ENCODE measurements around the gene NR2C2. TPM values are rescaled to one million over a fixed set of nuclear protein-coding genes. Genes with fewer than 3 reads are reported as not detected.

The NR2C2 gene
- total and polyA plus RNA-seq, 9 of the 15 experiments (the other 6 are each of a cell fraction or from before 2014, with no cell fraction given) = 6.1 to 33.0 (median 14.6) TPM

- no peak for TF ChIP-seq ZBTB12 (CRISPR knock-in tag; IDR thresholded peaks at IDR 0.05)
- no peak for TF ChIP-seq CHD1 (IDR thresholded peaks at IDR 0.05; ENCODE audit: low read length)
- TF ChIP-seq GATAD2A (IDR thresholded peaks at IDR 0.05) = peak; percentile 48; the same call in 1 of the 2 replicates
- peak in 1 of 2 experiments; percentile 80; a peak in 2 of 4 replicates for TF ChIP-seq MNT (conservative IDR thresholded peaks at IDR 0.05)
- TF ChIP-seq IFI16 (CRISPR knock-in tag; IDR thresholded peaks at IDR 0.05) = no peak
- TF ChIP-seq FOS (IDR thresholded peaks at IDR 0.05; ENCODE audit: extremely low read depth, insufficient read length) = no peak
- peak; percentile 4; the same call in 1 of the 2 replicates for TF ChIP-seq ZNF324 (CRISPR knock-in tag; IDR thresholded peaks at IDR 0.05)
- no peak for TF ChIP-seq SRSF1 (IDR thresholded peaks at IDR 0.05; ENCODE audit: low read depth, low read length)
- peak; percentile 96 for TF ChIP-seq ZBED1 (IDR thresholded peaks at IDR 0.05)
- TF ChIP-seq BHLHE40 (IDR thresholded peaks at IDR 0.05; ENCODE audit: low read length) = peak; percentile 95
- no peak for TF ChIP-seq TSC22D4 (tag; IDR thresholded peaks at IDR 0.05)
- 0 out of 2 replicates have a peak, but pooled peaks have one; percentile 52 for TF ChIP-seq KHSRP (IDR thresholded peaks at IDR 0.05)
- no peak for TF ChIP-seq FOXO4 (CRISPR knock-in tag; IDR thresholded peaks at IDR 0.05)
- peak; percentile 92 for TF ChIP-seq CCNT2 (IDR thresholded peaks at IDR 0.05; ENCODE audit: borderline replicate concordance, extremely low read depth, insufficient read length, low read depth, low read length)
- peak; percentile 17; the same call in 1 of the 2 replicates for TF ChIP-seq KLF1 (tag; IDR thresholded peaks at IDR 0.05)
- TF ChIP-seq ZBTB11 (CRISPR knock-in tag; IDR thresholded peaks at IDR 0.05) = peak in 1 of 3 experiments; percentile 75; a peak in 2 of 6 replicates
- TF ChIP-seq FOSL1 (tag; conservative IDR thresholded peaks at IDR 0.05) = peak; percentile 74
- TF ChIP-seq GABPB1 (CRISPR knock-in tag; IDR thresholded peaks at IDR 0.05) = peak; percentile 83
These were observed 105.2 kb downstream of the NR2C2 start (continued) for GRCh38 chr3:15052335-15053242.
